GM19099 (cell line): ENCODE results near the gene PLXNA2.

Experiments used
- POLR2A ChIP-seq: IDR thresholded peaks from 3 replicates; pipeline ENCODE4 v1.6.1; 2011; ENCODE audit warnings: low read depth; ENCODE audit not compliant: insufficient read length; ENCODE audit errors: extremely low read depth

PLXNA2 gene

DNA sequence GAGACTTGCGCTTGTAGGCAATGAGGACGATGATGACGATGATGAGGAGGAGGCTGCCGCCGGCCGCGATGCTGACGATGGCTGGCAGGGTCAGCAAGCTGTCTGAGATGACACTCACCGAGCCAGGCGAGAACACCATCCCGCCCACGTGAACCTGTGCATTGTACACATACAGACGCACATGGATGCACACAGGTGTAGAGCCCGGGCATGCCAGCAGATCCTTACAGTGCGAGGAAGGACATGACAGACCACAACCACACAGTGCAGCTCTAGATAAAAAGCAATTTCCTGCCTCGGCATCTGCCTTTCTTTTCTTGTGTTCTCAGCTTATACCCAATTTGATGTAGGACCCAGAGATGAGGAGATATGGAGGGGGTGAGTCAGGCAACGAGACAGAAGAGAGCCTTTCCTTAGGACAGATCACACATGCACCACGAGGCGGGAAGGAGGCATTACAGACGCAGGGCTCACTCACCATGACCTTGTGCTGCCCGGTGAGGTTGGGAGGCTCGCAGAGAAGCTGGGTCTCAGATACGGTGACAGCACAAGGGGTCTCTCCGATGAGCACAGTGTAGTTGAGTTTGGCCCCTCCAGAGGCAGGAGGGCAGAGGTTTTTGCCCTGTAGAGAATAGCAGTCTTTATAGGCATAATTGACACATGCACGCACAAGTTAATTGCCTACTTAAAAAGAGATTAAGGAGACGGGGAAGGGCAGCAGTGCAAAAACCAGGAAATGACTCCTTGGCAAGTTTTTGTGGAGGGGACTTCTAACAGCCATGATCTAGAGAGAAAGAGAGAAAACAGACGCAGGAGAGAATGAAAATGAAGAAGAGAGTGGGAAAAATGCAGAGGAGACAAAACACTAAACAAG lies 199.4 kb downstream of the PLXNA2 start:
- TF ChIP-seq POLR2A, result no peak

DNA sequence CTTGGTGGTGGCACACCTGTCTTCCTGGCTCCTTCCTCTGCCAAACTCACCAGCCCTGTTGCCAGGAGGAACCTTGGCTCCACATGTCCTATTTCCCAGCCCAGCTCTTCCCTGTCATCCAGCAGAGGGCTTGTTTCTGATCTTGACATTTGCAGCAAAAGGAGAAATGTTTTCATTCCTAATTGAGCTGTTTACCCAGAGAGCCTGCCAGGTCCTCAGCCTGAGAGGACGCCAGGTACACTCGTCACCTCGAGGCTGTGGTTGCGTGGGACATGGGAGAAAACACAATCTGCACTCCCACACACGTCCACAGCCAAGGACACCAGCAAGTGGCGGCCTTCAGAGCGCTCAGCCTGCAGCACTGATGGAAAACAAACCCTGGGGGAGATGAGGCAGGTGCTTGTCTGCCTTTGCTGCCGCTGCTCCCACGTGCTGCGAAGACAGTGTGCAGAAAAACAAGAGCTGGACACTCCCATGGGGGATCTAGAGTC lies 200.4 kb downstream of the PLXNA2 start:
- TF ChIP-seq POLR2A, result no peak

DNA sequence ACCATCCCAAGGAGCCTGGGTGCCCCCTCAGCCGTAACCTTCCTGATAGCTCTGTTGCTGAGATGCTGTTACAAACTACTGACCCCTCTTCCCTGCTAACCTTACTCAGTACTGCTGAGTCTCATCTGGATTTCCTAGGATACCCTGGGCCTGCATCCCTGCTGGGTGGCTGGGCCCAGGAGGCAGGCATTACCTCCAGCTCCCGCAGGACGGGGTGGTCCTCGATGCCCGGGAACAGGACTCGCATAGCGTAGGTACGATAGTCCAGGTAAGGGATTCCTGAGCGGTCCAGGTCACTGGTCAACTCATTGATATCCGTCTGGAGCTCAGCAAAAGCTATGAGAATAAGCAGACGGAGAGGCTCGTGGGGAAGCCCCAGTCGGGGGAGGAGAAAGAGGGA lies 201.3 kb downstream of the PLXNA2 start:
- no peak for TF ChIP-seq POLR2A

DNA sequence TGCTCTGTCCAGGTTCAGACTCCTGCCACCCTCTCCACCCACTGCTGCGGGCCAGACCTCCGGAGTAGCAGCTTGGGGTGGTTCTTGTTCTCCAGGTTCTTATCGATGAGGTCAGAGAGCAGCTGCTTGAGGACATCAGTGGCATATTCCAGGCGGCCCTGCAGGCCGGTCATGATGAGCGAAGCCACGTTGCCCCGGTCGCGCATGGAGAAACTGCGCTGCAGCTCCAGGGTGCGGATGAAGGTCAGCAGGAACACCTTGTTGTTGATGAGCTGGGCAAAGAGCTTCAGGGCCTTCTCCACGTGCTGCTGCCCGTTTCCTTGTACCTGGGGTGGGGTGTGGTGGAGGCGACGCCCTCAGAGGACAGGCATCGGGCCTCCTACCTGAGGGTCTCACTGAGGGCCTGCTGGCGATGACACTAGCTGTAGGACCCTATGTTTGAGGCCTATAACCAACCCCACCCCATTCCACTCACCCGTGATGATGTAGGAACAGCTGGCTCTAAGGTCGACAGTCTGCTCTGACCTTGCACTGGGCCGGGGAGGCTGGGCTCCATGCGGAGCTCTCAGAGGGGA lies 202.1 kb downstream of the PLXNA2 start:
- no peak for TF ChIP-seq POLR2A

DNA sequence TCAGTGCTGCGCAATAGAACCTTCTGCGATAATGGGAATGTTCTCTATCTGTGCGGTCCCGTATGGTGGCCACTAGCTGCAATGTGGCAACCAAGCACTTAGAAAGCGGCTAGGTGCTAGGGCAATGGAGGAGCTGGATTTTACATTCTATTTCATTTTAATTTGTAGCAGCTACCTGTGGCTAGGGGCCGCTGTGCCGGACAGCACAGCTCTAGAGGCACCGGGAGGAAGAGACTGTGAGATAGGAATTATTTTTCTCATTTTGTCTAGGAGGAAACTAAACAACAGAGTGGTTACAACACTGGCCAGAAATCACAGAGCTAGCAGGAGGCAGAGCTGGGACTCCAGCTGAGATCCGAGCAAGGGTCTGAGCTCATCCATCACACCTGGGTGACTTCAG lies 202.7 kb downstream of the PLXNA2 start:
- no peak for TF ChIP-seq POLR2A

DNA sequence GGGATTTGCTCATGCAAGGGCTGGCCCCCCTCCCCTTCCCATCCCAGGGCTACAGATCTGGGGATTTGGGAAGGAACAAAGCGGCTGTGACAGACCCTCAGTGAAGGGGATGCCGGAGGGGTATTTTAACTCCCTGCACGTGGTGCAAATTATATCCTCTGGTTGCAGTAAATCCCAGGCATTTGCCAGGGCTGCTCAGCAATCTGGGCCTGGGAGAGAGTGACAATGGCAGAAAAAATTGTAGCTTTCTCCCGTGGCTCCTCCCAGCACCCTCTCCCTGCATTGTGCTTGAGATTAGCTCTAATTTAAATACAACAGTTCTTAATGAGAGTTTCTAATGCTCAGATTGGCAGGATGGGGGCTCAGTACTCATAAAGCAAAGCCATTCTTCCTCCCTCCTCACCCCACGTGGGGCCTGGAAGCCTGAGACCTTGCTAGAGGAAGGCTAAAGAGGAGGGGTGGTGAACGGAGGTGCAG lies 203.3 kb downstream of the PLXNA2 start:
- TF ChIP-seq POLR2A, result no peak

DNA sequence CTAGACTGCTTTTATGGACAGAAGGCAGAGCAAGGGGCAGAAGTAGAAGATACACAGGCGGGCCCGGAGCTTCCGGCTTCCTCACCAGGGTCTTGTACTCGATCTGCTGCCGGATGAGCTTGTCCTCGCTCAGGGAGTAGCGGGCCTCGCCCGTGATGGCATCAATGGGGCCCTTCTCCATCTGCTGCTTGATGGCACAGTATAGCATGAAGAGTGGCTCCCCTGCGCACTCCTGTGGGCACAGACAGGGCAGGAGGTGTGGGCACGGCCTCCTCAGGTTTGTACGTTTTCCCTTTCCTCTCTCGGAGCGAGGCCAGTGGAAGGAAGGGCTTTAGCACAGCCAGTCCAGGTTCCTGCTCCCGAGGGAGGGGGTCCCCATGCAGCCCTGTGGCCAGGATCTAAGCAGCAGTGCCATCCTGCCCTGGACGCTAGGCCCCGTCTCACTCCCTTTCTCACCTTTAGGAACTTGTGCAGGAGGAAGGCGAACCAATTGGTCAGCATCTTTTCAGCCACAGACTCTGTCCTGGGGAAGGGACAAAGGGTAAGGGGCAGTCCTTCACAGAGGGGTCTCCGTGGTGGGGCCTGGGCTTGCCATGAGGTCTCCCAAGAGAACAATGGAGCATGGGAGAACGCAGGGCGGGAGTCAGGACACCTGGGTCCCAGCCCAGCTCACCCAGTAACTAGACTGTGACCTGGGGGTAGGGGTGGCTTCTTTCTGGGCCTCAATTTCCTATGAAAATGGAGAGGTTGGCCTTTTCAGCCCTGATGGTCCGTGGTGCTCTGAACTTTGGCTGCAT lies 204.4 kb downstream of the PLXNA2 start:
- no peak for TF ChIP-seq POLR2A

DNA sequence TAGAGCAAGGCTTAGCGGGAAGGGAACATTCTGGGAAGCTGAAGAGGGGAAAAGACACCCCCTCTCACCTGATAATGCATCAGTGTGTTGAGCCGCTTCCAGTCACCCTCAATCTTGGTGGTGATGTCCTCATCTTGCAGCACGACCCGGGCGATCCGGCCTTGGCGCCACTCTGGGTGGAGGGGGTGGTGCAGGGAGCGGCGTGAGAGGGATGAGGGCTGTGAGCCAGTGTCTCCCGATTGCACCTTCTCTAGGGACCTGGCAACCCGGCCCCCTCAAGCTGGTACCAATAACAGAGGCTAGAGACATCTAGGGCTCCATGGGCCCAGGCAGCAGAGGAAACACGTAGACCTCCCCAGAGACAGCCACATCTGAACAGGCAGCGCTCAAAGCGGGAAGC lies 205.9 kb downstream of the PLXNA2 start:
- TF ChIP-seq POLR2A, result no peak

DNA sequence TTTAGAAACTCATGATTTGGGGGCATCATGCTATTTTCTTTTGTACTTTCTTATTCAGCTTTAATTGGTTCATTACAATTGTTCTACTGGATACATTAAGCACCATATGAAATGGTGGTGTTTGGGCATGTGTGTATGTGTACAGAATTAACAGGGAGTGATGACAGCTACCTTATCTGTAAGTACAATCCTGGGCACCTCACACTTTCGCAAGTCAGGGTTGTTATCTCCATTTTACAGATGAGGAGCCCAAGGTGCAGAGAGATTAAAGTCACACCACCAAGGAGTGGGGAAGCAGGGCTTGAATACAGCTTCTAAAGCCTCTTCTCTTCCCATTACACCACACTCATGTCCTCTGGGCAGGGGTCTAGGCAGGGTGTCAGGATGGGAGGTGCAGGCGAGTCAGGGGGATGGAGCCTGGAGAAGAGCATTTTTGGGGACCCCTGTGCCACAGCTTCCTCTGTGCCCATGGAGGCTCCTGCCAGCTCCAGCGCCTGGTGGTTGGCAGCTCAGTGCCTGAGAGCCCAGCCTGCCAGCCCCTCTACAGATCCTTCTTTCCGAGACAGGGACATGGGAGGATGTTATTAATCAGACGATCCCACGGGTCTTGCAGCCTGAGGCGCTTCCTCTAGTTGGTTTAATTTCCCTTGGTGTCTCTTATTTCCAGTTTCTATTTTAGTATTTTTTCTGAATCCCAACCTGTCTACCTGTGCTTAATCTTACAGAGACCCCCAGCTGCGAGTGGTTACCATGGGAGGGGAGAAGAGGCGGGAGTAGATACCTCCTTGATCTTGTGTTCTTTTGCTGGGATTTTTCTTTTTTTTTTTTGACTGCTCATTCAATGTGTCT lies 207.0 kb downstream of the PLXNA2 start:
- TF ChIP-seq POLR2A, result no peak

DNA sequence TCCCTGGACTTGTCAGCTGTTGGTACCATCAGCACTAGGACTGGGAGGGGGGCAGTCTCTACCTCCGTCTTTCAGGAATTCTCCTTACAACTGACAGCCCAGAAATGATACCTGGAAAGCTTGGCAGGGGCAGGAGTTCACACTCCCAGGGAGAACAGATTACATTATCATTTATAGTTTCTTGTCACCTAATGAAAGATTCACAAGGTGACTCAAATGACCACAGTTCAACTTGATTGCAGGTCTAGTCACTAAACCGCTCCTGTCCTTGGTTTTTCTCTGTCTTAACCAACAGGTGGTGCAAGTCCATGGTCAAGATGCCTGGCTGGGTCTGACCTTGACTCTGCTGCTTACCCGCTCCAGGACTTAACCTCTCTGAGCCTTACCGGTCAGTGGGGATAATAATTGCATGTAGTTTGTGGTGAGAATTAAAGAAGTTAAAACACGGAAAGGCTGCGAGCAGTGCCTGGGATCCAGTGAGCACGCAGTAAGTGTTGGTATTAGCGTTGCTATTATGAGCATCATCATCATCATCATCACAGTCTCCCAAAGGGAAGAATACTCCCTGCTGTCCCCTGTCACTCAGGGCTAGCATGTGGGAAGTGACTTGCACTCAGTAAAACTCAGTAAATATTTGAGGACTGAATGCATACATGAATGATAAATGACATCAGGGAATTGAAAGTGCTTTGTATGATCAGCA lies 207.9 kb downstream of the PLXNA2 start:
- no peak for TF ChIP-seq POLR2A

DNA sequence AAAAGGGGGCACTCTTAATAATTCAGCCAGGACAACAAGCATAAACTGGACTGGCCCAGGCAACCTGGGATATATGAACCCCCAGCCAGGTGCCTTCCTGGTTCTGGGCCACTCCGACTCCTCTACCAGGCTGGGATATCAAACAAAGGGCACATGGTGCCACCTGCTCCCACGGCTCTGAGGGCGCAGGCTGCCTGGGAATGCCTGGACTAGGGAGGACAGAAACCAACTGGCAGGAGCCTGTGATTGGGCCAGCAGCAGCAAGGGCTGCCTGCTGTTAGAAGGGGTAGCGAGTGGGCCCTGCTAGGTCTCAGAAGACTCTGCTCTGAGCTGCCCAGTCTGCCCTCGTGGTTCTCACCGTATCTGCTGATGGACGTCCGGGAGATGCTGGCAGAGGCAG lies 210.0 kb downstream of the PLXNA2 start:
- no peak for TF ChIP-seq POLR2A

DNA sequence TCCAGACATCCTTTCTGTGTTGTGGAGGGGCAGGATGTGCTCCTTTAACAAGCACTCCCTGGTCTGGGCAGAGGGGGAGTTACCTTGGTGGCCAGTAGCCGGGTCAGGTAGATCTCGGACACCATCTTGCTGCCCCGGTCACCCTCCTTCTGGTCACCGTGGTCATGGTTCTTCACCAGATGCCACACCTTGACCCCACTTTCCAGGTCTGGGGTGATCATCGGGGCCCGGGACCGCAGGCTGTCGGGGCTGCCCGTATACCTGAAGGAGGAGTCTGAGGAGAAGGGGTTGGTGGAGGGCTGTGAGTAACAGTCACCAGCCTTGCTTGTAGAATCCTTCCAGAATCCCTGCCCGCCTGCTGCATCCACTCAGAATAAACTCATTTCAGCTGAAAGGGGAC lies 210.9 kb downstream of the PLXNA2 start:
- TF ChIP-seq POLR2A, result no peak

DNA sequence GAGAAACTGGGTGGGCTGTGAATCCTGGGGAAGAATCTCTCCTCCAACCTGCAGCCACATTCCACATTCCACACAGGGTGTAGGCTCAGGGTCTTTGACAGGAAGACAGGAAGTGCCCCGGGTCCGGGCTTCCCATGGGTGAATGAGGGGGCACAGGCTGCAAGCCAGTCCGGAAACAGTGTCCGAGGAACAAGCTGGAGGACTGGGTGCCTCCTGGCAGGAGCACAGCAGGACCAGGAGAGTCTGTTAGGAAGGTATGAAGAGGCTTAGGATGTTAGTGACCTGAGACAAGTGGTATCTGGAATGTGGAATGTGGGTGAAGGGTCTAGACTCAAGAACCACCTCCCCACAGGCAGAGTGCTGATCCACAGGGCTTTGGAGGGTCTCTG lies 212.3 kb downstream of the PLXNA2 start:
- TF ChIP-seq POLR2A, result no peak
